ENCODE measurements around the gene KRT35. TPM values are rescaled to one million over a fixed set of nuclear protein-coding genes. Genes with fewer than 3 reads are reported as not detected.

KRT35 gene
- total RNA-seq, 2 donors from 2014 or later: not detected

DNA sequence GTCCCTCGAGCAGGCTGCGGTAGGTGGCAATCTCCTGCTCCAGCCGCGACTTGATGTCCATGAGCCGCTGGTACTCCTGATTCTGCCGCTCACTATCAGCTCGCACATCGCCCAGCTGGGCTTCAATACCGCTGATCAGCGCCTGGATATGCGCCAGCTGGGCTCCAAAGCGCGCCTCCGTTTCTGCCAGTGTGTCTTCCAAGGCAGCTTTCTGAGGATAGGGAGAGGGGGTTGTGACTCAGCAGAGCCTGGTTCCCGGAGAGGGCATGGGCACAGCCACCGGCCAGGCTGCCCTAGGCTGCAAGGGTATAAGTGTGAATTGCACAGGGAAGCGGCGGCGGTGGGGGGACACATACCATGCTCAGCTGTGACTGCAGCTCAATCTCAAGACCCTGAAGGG is 42.8 kb upstream of the KRT35 start:
- no peak overlapping the region for H3K27ac Mint-ChIP-seq
- peaks cover under 1% of the 10 kb centered on the region for H3K4me1 ChIP-seq (ENCODE audit: control insufficient read depth, insufficient read depth, low read length)

DNA sequence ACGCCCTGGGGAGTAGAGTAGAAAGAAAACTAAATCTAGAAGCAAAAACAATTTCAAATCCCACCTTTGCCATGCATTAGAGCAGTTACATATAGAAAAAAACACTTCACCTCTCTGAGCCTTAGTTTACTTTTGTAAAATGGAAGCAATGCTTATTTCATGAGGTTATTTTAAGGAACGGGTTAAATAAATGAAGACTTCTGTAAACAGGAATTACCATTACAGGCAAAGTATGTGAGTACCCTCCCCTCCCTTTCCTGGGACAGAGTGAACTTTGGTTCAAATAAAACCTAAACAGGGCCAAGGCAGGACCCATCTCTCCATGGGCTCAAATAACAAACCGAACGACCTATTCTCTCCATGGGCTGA is 42.3 kb upstream of the KRT35 start:
- H3K27ac ChIP-seq (ENCODE audit: low read depth, low read length): no peak overlapping the region
- no peaks in the 10 kb centered on the region for H3K27me3 Mint-ChIP-seq (ENCODE audit: insufficient read depth)
- H3K4me1 Mint-ChIP-seq: peaks cover 30% of the 10 kb centered on the region
- no peak overlapping the region for H3K9ac ChIP-seq (ENCODE audit: extremely low read depth, low read length, poor library complexity, severe bottlenecking)
- H3K9me3 Mint-ChIP-seq: no peaks in the 10 kb centered on the region
- no peaks in the 10 kb centered on the region for H3K27me3 ChIP-seq (ENCODE audit: control insufficient read depth, insufficient read depth, low read length, poor library complexity, severe bottlenecking)
- H3K27ac Mint-ChIP-seq: no peak overlapping the region
- WGBS, 2 experiments (ENCODE audit: insufficient coverage in 1 of 2, insufficient read length in 1 of 2): 99% methylated on average over 4 of the region's 4 CpGs; no CpG with 5 or more reads in 1 of the 2 experiments
- DNase-seq: no peak
- H3K36me3 ChIP-seq (ENCODE audit: control insufficient read depth, insufficient read depth, low read length): peaks cover 40% of the 10 kb centered on the region
- TF ChIP-seq, protein P1, sequence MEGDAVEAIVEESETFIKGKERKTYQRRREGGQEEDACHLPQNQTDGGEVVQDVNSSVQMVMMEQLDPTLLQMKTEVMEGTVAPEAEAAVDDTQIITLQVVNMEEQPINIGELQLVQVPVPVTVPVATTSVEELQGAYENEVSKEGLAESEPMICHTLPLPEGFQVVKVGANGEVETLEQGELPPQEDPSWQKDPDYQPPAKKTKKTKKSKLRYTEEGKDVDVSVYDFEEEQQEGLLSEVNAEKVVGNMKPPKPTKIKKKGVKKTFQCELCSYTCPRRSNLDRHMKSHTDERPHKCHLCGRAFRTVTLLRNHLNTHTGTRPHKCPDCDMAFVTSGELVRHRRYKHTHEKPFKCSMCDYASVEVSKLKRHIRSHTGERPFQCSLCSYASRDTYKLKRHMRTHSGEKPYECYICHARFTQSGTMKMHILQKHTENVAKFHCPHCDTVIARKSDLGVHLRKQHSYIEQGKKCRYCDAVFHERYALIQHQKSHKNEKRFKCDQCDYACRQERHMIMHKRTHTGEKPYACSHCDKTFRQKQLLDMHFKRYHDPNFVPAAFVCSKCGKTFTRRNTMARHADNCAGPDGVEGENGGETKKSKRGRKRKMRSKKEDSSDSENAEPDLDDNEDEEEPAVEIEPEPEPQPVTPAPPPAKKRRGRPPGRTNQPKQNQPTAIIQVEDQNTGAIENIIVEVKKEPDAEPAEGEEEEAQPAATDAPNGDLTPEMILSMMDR (conservative IDR thresholded peaks at IDR 0.05): no peak
- no peak overlapping the region for H3K4me3 ChIP-seq (ENCODE audit: low read length)
- H3K9me3 ChIP-seq (ENCODE audit: control insufficient read depth, low read length): no peaks in the 10 kb centered on the region
- no peaks in the 10 kb centered on the region for H3K4me1 ChIP-seq (ENCODE audit: control insufficient read depth, insufficient read depth, low read length)
- H3K36me3 Mint-ChIP-seq (ENCODE audit: low read depth): peaks cover 46% of the 10 kb centered on the region
- H3K4me3 Mint-ChIP-seq: no peak overlapping the region

More for the DNA sequence above, 42.8 kb upstream of the KRT35 start:
- Histone ChIP-seq H3K36me3 (ENCODE audit: control insufficient read depth, insufficient read depth, low read length) (peaks cover 40% of the 10 kb centered on the region), H3K27me3 (ENCODE audit: control insufficient read depth, insufficient read depth, low read length, poor library complexity, severe bottlenecking) (no peaks in the 10 kb centered on the region), H3K9me3 (ENCODE audit: control insufficient read depth, low read length) (no peaks in the 10 kb centered on the region), H3K4me3 (ENCODE audit: low read length) (no peak overlapping the region), H3K9ac (ENCODE audit: extremely low read depth, low read length, poor library complexity, severe bottlenecking) (no peak overlapping the region), H3K27ac (ENCODE audit: low read depth, low read length) (no peak overlapping the region)
- H3K4me1 Mint-ChIP-seq: peaks cover 34% of the 10 kb centered on the region
- DNase-seq: no peak
- H3K9me3 Mint-ChIP-seq: no peaks in the 10 kb centered on the region
- no peaks in the 10 kb centered on the region for H3K27me3 Mint-ChIP-seq (ENCODE audit: insufficient read depth)
- WGBS, 2 experiments (ENCODE audit: insufficient coverage in 1 of 2, insufficient read length in 1 of 2): 93 to 96% methylated on average over 10 to 19 of the region's 19 CpGs
- peaks cover 46% of the 10 kb centered on the region for H3K36me3 Mint-ChIP-seq (ENCODE audit: low read depth)
- H3K4me3 Mint-ChIP-seq: no peak overlapping the region
- TF ChIP-seq, protein P1 (conservative IDR thresholded peaks at IDR 0.05): no peak

DNA sequence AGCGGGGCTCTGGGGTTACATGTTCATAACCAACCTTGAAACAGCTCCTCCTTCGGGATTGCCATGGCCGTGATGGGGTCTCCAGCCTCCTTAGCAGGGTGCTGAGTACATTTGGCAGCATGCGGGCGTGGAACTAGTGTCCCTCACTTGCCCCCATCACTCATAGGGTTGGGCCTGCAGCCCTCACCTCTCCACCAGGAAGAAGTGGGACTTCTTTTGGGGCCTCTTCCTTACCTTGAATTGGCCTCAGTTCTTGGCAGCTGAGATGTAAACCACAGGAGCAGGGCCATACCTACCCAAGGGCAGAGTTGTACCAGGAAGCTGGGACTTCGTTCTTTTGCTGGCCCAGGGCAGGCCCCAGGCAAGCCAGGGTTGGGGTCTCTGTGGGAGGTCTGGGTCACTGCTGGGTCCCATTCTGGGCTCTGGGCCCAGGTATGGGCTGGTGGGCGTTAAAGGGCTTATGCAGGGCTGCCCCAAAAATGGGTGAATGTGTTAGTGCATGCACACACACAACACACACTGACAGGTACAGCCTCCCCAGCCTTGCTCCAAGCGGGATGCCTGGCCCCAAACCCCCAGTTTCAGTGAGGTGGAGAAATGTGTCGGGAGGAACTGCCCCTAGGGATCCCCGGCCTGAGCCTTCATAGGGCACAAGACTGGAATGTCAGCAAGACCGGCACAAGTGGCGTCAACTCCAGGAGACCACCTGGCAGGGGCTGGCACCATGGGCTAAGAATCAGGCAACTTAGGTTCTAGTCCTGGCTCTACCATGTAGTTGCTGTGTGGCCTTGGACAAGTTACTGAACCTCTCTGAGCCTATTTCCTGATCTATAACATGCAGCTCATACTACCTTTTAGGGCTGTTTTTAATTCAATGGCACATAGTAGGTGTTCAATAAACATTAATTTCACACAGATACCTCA is 41.6 kb upstream of the KRT35 start:
- DNase-seq: no peak
- peaks cover 30% of the 10 kb centered on the region for H3K4me1 Mint-ChIP-seq
- WGBS, 2 experiments (ENCODE audit: insufficient coverage in 1 of 2, insufficient read length in 1 of 2): 91 to 92% methylated on average over 6 to 12 of the region's 12 CpGs

More for the DNA sequence above, 41.6 kb upstream of the KRT35 start:
- Histone ChIP-seq H3K4me3 (ENCODE audit: low read length) (no peak overlapping the region), H3K27me3 (ENCODE audit: control insufficient read depth, insufficient read depth, low read length, poor library complexity, severe bottlenecking) (no peaks in the 10 kb centered on the region), H3K9me3 (ENCODE audit: control insufficient read depth, low read length) (no peaks in the 10 kb centered on the region), H3K36me3 (ENCODE audit: control insufficient read depth, insufficient read depth, low read length) (peaks cover 40% of the 10 kb centered on the region), H3K27ac (ENCODE audit: low read depth, low read length) (no peak overlapping the region), H3K9ac (ENCODE audit: extremely low read depth, low read length, poor library complexity, severe bottlenecking) (no peak overlapping the region), H3K4me1 (ENCODE audit: control insufficient read depth, insufficient read depth, low read length) (no peaks in the 10 kb centered on the region)
- Mint-ChIP-seq H3K36me3 (ENCODE audit: low read depth) (peaks cover 46% of the 10 kb centered on the region), H3K27me3 (ENCODE audit: insufficient read depth) (no peaks in the 10 kb centered on the region), H3K4me3 (no peak overlapping the region), H3K27ac (peak overlapping the region; percentile 35), H3K9me3 (no peaks in the 10 kb centered on the region)
- TF ChIP-seq, protein P1 (conservative IDR thresholded peaks at IDR 0.05): no peak
